PC-9 (cell line): ENCODE measurements around the gene ZC3HAV1. TPM values are rescaled to one million over a fixed set of nuclear protein-coding genes. Genes with fewer than 3 reads are reported as not detected.

Experiments
- BruUV-seq: library from RNA; stranded (reverse); fragments of 400-500 nt; replicated peaks from 2 replicates; lab custom pipeline; 2021; lab: Mats Ljungman, UMichigan
- CTCF ChIA-PET: fragments of 300-600 bp; sonication (Branson Sonifier 250); formaldehyde crosslinking; loops from one replicate; lab custom pipeline; 2022; ENCODE audit warnings: antibody characterized with exemption; lab: Charles Lee
- POLR2A ChIA-PET: fragments of 300-600 bp; sonication (Branson Sonifier 250); formaldehyde crosslinking; loops from one replicate; lab custom pipeline; 2022; ENCODE audit warnings: antibody characterized with exemption; ENCODE audit not compliant: unreplicated experiment; lab: Charles Lee
- DNase-seq, 2 experiments: peaks; one replicate each; pipeline versions ENCODE4 v3.0.0 to v3.0.0-alpha.2; 2015 to 2022; ENCODE audit warnings: mixed read lengths in 1 of 2
- H2AFZ ChIP-seq: fragments of 200-600 bp; sonication (generic); 2 replicates; pipeline ENCODE4 v1.8.1; 2017; ENCODE audit warnings: antibody characterized with exemption
- H3F3A ChIP-seq: fragments of 200-600 bp; sonication (generic); 2 replicates; pipeline ENCODE4 v1.8.1; 2017; ENCODE audit warnings: antibody characterized with exemption, mild to moderate bottlenecking, low read depth; ENCODE audit not compliant: insufficient read depth
- H3K27ac ChIP-seq: fragments of 200-600 bp; sonication (generic); 2 replicates; pipeline ENCODE4 v1.6.1; 2016; ENCODE audit warnings: mixed run types
- H3K27me3 ChIP-seq: fragments of 200-600 bp; sonication (generic); 2 replicates; pipeline ENCODE4 v1.6.1; 2016; ENCODE audit warnings: low read depth, mixed run types; ENCODE audit not compliant: insufficient read depth
- H3K36me3 ChIP-seq: fragments of 200-600 bp; sonication (generic); 2 replicates; pipeline ENCODE4 v1.6.1; 2016; ENCODE audit warnings: low read depth, mixed run types
- H3K4me1 ChIP-seq: fragments of 200-600 bp; sonication (generic); replicated peaks from 2 replicates; pipeline ENCODE4 v1.6.1; 2016; ENCODE audit warnings: mixed run types; ENCODE audit not compliant: insufficient read depth
- H3K4me2 ChIP-seq: fragments of 200-600 bp; sonication (generic); 2 replicates; pipeline ENCODE4 v1.6.1; 2017; ENCODE audit warnings: mixed run types
- H3K4me3 ChIP-seq: fragments of 200-600 bp; sonication (generic); 2 replicates; pipeline ENCODE4 v1.6.1; 2016; ENCODE audit warnings: mixed run types
- H3K79me2 ChIP-seq: fragments of 200-600 bp; sonication (generic); 2 replicates; pipeline ENCODE4 v1.6.1; 2017; ENCODE audit warnings: low read depth, mixed run types
- H3K9me2 ChIP-seq: fragments of 200-600 bp; sonication (generic); 2 replicates; pipeline ENCODE4 v1.8.1; 2017; ENCODE audit warnings: mild to moderate bottlenecking; ENCODE audit not compliant: insufficient read depth
- H3K9me3 ChIP-seq: fragments of 200-600 bp; sonication (generic); 2 replicates; pipeline ENCODE4 v1.8.1; 2016; ENCODE audit warnings: low read depth; ENCODE audit not compliant: insufficient read depth
- H4K20me1 ChIP-seq: fragments of 200-600 bp; sonication (generic); 2 replicates; pipeline ENCODE4 v1.8.1; 2017; ENCODE audit not compliant: insufficient read depth
- CTCF ChIP-seq: fragments of 200-600 bp; sonication (generic); conservative IDR thresholded peaks from 2 replicates; pipeline ENCODE4 v1.6.1; 2017; ENCODE audit warnings: mixed run types, antibody characterized with exemption, mild to moderate bottlenecking, moderate library complexity
- EZH2 ChIP-seq: fragments of 200-600 bp; sonication (generic); IDR thresholded peaks from 2 replicates; pipeline ENCODE4 v1.8.0; 2017; ENCODE audit warnings: antibody characterized with exemption, low read depth
- intact Hi-C: fragments of 100-400 bp; cut with micrococcal nuclease; formaldehyde crosslinking; loops from one replicate; pipeline ENCODE4 v1.10.0; 2022; ENCODE audit not compliant: unreplicated experiment
- total RNA-seq: library from RNA; stranded (reverse); gene quantifications from 2 replicates; pipeline ENCODE4 v1.2.3, GENCODE V29; 2021

The ZC3HAV1 gene
- total RNA-seq, 1 experiment from 2014 or later = 36.7 TPM

- Histone ChIP-seq H2AFZ (no peak overlapping the region), H3K79me2 (no peaks in the 10 kb centered on the region), H3K9me2 (no peaks in the 10 kb centered on the region), H3K9me3 (no peaks in the 10 kb centered on the region), H3K36me3 (peaks cover 19% of the 10 kb centered on the region; the same call in 1 of the 2 replicates), H3K4me2 (0 out of 2 replicates have a peak overlapping the region, but pooled peaks have one; percentile 17), H3K4me3 (no peak overlapping the region), H4K20me1 (no peaks in the 10 kb centered on the region), H3F3A (peaks cover 9% of the 10 kb centered on the region; the same call in 1 of the 2 replicates), H3K27ac (peak overlapping the region; percentile 25; the same call in 1 of the 2 replicates), H3K27me3 (no peaks in the 10 kb centered on the region), H3K4me1 (no peaks in the 10 kb centered on the region; the same call in 1 of the 2 replicates)
- ChIA-PET CTCF (interaction anchor here (0.6 to 1.9 kb wide), 10 partner anchors 22 to 527 kb away, joined by 3 to 20 read pairs (median 3); a partner anchor contains a TSS), POLR2A (interaction anchor here (0.6 kb wide), 2 partner anchors 197 to 284 kb away, joined by 3 to 17 read pairs; partner anchors contain the start of gene LUC7L2)
- DNase-seq = peak; percentile 55 to 61
- TF ChIP-seq CTCF = peak; percentile 93
- TF ChIP-seq EZH2 = no peak
- BruUV-seq = no TSS peak
- intact Hi-C loops = loop anchor here (1.0 to 10.0 kb wide), 7 partner anchors 41 to 1070 kb away; partner anchors contain the start of gene CREB3L2
Observed at GRCh38 chr7:139075031-139075652, 34.4 kb downstream of the ZC3HAV1 start.

- no peak for DNase-seq
- Histone ChIP-seq H3K36me3 (0 out of 2 replicates have a peak, but pooled peaks cover 12% of the 10 kb centered on the region), H3K4me3 (no peak overlapping the region), H3K9me3 (no peaks in the 10 kb centered on the region), H2AFZ (no peak overlapping the region), H3K27ac (no peak overlapping the region), H3F3A (peaks cover 9% of the 10 kb centered on the region; the same call in 1 of the 2 replicates), H3K4me1 (no peaks in the 10 kb centered on the region; the same call in 1 of the 2 replicates), H4K20me1 (no peaks in the 10 kb centered on the region), H3K9me2 (no peaks in the 10 kb centered on the region), H3K4me2 (no peak overlapping the region), H3K79me2 (no peaks in the 10 kb centered on the region), H3K27me3 (no peaks in the 10 kb centered on the region)
- BruUV-seq = no TSS peak
- TF ChIP-seq CTCF (no peak), EZH2 (no peak)
- CTCF ChIA-PET = no interaction called here
- intact Hi-C loops = loop anchor here (10.0 kb wide), 2 partner anchors 932 to 1068 kb away; partner anchors contain the start of gene CREB3L2
- POLR2A ChIA-PET = no interaction called here
Observed at GRCh38 chr7:139072796-139073195, 36.7 kb downstream of the ZC3HAV1 start.

- peaks cover 9% of the 10 kb centered on the region; the same call in 1 of the 2 replicates for H3F3A ChIP-seq
- CTCF ChIA-PET = no interaction called here
- H4K20me1 ChIP-seq = no peaks in the 10 kb centered on the region
- no peak for DNase-seq
- H3K4me2 ChIP-seq = no peak overlapping the region
- H3K9me2 ChIP-seq = no peaks in the 10 kb centered on the region
- POLR2A ChIA-PET = no interaction called here
- intact Hi-C loops = loop anchor here (10.0 kb wide), 2 partner anchors 933 to 1067 kb away; partner anchors contain the start of gene CREB3L2
- 0 out of 2 replicates have a peak, but pooled peaks cover 12% of the 10 kb centered on the region for H3K36me3 ChIP-seq
- TF ChIP-seq CTCF (no peak), EZH2 (no peak)
- H3K27me3 ChIP-seq = no peaks in the 10 kb centered on the region
- H3K4me1 ChIP-seq = no peaks in the 10 kb centered on the region; the same call in 1 of the 2 replicates
- no peaks in the 10 kb centered on the region for H3K79me2 ChIP-seq
- H3K4me3 ChIP-seq = no peak overlapping the region
- H3K27ac ChIP-seq = no peak overlapping the region
- no TSS peak for BruUV-seq
- no peaks in the 10 kb centered on the region for H3K9me3 ChIP-seq
- no peak overlapping the region for H2AFZ ChIP-seq
Observed at GRCh38 chr7:139071680-139072079, 37.8 kb downstream of the ZC3HAV1 start.
